ENCODE results near the gene EIF5AL1.
"Not testable (repeated sequence)": the region's sequence is repeated elsewhere in the genome, so short reads cannot be mapped to it uniquely, and the experiment has no call there.

Gene EIF5AL1

DNA sequence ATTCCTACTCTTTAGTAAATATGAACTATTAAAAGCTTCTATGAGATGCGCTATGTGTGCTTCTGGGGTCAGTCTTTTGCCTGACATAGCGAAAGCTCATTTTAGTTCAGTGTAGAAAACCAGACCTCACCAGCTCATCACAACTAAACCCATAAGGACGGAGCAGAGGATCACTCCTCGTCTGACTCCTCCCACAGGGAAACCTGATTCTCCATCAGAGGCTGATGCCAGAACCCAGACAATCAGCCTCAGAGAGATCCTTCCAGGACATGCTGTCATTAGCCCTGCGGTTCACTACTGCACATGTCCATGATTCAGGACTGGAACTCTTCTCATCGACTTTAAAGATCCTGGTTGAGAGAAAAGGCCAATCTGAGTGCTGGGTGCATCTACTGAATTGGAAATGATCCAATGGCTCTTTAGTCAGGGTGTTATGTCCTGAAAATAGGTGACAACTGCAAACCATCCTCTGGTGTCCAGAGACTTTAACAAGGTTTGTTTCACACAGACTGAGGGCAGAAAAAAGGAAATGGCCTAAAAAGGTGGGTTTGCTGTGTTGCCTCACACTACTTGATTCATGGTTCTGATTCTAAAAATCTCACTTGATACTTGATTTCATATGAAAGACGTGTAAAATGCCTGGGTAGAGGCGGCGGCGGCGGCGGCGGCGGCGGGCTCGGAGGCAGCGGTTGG, at the start of gene EIF5AL1:
Gene EIF5AL1, plus strand, starts transcription at position 643 of the 693 bp plus-strand sequence. CDS start 117 bp downstream, outside the sequence.
- H3K27ac ChIP-seq (ENCODE audit: low read depth in 2 of 2, low read length in 2 of 2); H3K27me3 ChIP-seq (ENCODE audit: control insufficient read depth in 2 of 2, insufficient read depth in 2 of 2, low read length in 2 of 2); H3K4me1 ChIP-seq (ENCODE audit: control insufficient read depth in 2 of 2, insufficient read depth in 2 of 2, low read length in 2 of 2); H3K36me3 ChIP-seq (ENCODE audit: control insufficient read depth in 2 of 2, insufficient read depth in 2 of 2, low read length in 2 of 2); H3K9ac ChIP-seq (ENCODE audit: low read depth in 1 of 2, low read length in 2 of 2); H3K9me3 ChIP-seq (ENCODE audit: control insufficient read depth in 2 of 2, low read length in 2 of 2); H3K4me3 ChIP-seq (ENCODE audit: low read length in 2 of 2): not testable (repeated sequence)

DNA sequence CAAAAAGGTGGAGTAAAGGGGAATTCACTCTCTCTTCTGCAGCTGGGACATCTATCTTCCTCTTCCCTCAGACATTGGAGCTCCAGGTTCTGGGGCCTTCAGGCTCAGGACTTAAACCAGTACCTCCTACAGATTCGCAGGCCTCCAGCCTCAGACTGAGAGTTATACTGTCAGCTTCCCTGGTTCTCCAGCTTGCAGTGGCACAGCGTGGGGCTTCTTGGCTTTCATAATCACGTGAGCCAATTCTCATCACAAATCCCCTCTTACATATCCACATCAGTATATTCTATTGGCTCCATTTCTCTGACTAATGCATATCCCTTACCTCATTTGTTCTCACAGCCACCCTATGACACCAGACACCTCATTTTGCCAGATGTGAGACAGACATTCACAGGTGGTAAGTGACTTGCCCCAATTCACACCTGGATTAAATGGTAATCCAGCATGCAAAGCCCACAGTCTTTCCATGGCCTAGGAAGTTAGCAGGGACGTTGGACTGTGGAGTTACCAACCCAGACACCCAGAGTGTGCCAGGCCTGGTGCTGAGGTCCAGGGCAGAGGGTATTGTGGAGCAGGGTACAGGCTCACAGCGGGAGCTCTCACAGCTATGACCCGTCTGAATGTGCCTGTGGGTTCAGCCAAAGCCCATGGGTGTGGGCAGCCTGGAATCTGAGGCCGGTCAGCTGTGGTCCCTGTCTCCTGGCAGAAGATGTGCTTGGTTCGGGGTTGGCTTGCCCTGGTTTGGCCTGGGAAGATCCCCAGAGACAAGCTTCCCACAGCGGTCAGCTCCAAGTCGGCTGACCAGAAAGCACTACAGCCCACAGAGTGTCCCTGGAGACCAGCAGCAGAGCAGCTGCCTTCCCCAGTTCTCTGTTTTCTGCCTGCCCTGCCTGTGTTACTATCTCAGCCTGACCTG, 48.5 kb upstream of the EIF5AL1 start:
- Histone ChIP-seq H3K27ac (ENCODE audit: low read depth in 2 of 2, low read length in 2 of 2) (no peak overlapping the region), H3K9ac (ENCODE audit: low read depth in 1 of 2, low read length in 2 of 2) (no peak overlapping the region)

DNA sequence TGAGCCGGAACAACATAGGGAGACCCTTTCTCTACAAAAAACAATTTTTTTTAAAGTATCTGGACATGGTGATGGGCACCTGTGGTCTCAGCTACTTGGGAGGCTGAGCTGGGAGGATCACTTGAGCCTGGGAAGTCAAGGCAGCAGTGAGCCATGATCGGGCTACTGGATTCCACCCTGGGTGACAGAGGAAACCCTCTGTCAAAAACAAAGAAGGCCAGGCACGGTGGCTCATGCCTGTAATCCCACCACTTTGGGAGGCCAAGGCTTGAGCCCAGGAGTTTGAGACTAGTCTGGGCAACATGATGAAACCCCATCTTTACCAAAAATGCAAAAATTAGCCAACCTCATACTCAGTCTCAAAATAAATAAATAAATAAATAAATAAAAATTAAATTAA, 47.0 kb upstream of the EIF5AL1 start:
- Histone ChIP-seq H3K27ac (ENCODE audit: low read depth in 2 of 2, low read length in 2 of 2) (no peak overlapping the region), H3K4me1 (ENCODE audit: control insufficient read depth in 2 of 2, insufficient read depth in 2 of 2, low read length in 2 of 2) (no peaks in the 10 kb centered on the region), H3K9me3 (ENCODE audit: control insufficient read depth in 2 of 2, low read length in 2 of 2) (no peaks in the 10 kb centered on the region), H3K27me3 (ENCODE audit: control insufficient read depth in 2 of 2, insufficient read depth in 2 of 2, low read length in 2 of 2) (no peaks in the 10 kb centered on the region), H3K4me3 (ENCODE audit: low read length in 2 of 2) (no peak overlapping the region), H3K9ac (ENCODE audit: low read depth in 1 of 2, low read length in 2 of 2) (no peak overlapping the region), H3K36me3 (ENCODE audit: control insufficient read depth in 2 of 2, insufficient read depth in 2 of 2, low read length in 2 of 2) (no peaks in the 10 kb centered on the region)

More for the DNA sequence above, 48.5 kb upstream of the EIF5AL1 start:
- H3K4me1 ChIP-seq (ENCODE audit: control insufficient read depth in 2 of 2, insufficient read depth in 2 of 2, low read length in 2 of 2), result no peaks in the 10 kb centered on the region
- no peaks in the 10 kb centered on the region for H3K9me3 ChIP-seq (ENCODE audit: control insufficient read depth in 2 of 2, low read length in 2 of 2)
- H3K4me3 ChIP-seq (ENCODE audit: low read length in 2 of 2), result no peak overlapping the region
- no peaks in the 10 kb centered on the region for H3K27me3 ChIP-seq (ENCODE audit: control insufficient read depth in 2 of 2, insufficient read depth in 2 of 2, low read length in 2 of 2)
- no peaks in the 10 kb centered on the region for H3K36me3 ChIP-seq (ENCODE audit: control insufficient read depth in 2 of 2, insufficient read depth in 2 of 2, low read length in 2 of 2)

DNA sequence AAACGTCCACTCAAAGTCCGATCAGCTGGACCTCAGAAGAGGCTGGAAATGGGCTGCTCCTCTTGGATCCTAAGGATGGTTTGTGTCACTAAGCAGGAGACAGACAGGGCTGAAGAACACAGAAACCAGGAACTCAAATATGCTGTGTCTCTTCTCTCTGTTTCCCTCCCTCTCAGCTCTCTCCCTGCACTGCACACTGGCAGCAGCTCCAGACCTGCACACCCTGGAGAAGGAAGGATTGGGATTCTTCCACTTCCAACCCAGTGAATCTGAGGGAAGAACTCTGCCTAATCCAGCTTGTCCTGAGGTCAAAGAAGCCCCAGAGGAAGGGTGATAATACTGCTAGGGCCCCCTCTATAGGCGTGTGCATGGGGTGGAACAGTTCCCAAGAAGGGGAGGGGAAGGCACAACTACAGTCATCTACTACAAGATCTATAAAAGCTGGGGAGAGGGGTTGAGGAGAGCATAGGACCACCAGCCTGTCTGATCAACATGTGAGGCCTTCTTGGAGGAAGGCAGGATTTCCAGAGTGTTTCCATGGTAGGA, 44.2 kb upstream of the EIF5AL1 start:
- Histone ChIP-seq H3K27me3 (ENCODE audit: control insufficient read depth in 2 of 2, insufficient read depth in 2 of 2, low read length in 2 of 2) (no peaks in the 10 kb centered on the region), H3K4me1 (ENCODE audit: control insufficient read depth in 2 of 2, insufficient read depth in 2 of 2, low read length in 2 of 2) (no peaks in the 10 kb centered on the region), H3K9me3 (ENCODE audit: control insufficient read depth in 2 of 2, low read length in 2 of 2) (no peaks in the 10 kb centered on the region), H3K4me3 (ENCODE audit: low read length in 2 of 2) (no peak overlapping the region), H3K36me3 (ENCODE audit: control insufficient read depth in 2 of 2, insufficient read depth in 2 of 2, low read length in 2 of 2) (no peaks in the 10 kb centered on the region), H3K9ac (ENCODE audit: low read depth in 1 of 2, low read length in 2 of 2) (no peak overlapping the region), H3K27ac (ENCODE audit: low read depth in 2 of 2, low read length in 2 of 2) (peak overlapping the region; percentile 25 to 43)

DNA sequence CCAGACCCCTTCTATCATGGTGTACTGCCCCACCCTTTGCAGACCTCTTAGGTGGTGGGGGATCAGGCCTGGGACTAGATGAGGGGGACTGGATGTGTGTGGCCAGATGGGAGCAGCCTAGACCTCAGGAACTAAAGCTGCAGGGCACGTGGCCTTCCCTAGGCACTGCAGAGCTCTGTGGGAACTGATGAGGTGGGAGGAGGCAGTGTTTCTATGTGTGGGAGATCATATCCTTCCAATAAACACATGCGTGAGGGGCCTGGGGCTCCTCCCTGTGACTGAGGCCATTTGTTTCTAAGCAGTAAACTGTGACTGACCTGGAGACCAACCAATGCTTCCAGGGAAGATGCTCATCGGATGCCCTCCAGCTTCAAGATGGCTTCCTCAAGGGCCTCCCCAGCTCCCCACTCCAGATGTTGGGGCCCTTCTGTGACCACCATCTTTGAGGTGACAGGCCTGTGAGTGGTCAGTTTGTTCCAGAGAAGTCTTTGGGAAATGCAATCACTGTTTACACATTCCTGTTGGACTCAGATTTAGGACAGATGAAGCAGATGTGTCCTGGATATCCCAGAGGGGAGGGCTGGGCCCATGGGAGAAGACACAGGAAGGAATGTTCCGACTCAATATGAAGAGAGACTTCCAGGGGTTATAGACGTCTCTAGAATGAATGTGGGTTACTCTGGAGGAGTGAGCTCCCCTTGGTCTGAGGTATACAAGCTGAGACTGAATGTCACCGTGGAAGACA, 43.3 kb upstream of the EIF5AL1 start:
- H3K4me1 ChIP-seq (ENCODE audit: control insufficient read depth in 2 of 2, insufficient read depth in 2 of 2, low read length in 2 of 2), result no peaks in the 10 kb centered on the region
- H3K9me3 ChIP-seq (ENCODE audit: control insufficient read depth in 2 of 2, low read length in 2 of 2), result no peaks in the 10 kb centered on the region
- H3K36me3 ChIP-seq (ENCODE audit: control insufficient read depth in 2 of 2, insufficient read depth in 2 of 2, low read length in 2 of 2), result no peaks in the 10 kb centered on the region
- no peak overlapping the region for H3K9ac ChIP-seq (ENCODE audit: low read depth in 1 of 2, low read length in 2 of 2)
- H3K27ac ChIP-seq (ENCODE audit: low read depth in 2 of 2, low read length in 2 of 2), result peak overlapping the region in 1 of 2 donors; percentile 25
- H3K4me3 ChIP-seq (ENCODE audit: low read length in 2 of 2), result no peak overlapping the region
- H3K27me3 ChIP-seq (ENCODE audit: control insufficient read depth in 2 of 2, insufficient read depth in 2 of 2, low read length in 2 of 2), result no peaks in the 10 kb centered on the region

DNA sequence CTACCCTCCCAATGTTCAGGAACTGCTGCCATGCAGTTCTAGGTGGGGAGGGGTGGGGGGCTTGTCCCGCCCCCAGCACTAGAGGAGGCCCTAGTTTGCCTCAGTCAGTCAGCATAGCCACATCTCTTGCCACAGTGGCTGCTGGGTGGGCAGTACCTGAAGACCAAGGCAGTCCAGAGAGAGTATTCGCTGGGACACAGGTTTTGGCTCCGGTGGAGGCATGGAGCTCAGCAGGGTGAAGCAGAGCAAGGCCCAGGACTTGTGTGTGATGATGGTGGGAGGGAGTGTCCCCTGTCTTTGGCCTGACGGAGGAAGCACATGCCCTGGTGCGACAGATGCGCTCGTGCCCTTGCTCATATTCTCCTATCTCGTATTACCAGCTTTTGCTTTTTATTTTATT, 42.2 kb upstream of the EIF5AL1 start:
- H3K4me3 ChIP-seq (ENCODE audit: low read length in 2 of 2), result no peak overlapping the region

DNA sequence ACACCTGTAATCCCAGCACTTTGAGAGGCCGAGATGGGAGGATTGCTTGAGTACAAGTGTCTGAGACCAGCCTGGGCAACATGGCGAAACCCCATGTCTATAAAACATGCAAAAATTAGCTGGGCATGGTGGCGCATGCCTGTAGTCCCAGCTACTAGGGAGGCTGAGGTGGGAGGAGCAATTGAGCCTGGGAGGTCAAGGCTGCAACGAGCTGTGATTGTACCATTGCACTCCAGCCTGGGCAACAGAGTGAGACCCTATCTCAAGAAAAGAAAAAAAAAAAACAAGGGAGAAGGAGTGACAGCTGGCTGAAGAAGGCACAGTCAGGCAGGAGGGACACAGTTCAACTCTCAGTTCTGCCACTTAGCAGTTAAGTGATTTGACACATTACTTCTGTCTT, 40.6 kb upstream of the EIF5AL1 start:
- Histone ChIP-seq H3K36me3 (ENCODE audit: control insufficient read depth in 2 of 2, insufficient read depth in 2 of 2, low read length in 2 of 2) (no peaks in the 10 kb centered on the region), H3K27me3 (ENCODE audit: control insufficient read depth in 2 of 2, insufficient read depth in 2 of 2, low read length in 2 of 2) (no peaks in the 10 kb centered on the region), H3K9me3 (ENCODE audit: control insufficient read depth in 2 of 2, low read length in 2 of 2) (no peaks in the 10 kb centered on the region), H3K4me1 (ENCODE audit: control insufficient read depth in 2 of 2, insufficient read depth in 2 of 2, low read length in 2 of 2) (no peaks in the 10 kb centered on the region), H3K9ac (ENCODE audit: low read depth in 1 of 2, low read length in 2 of 2) (no peak overlapping the region), H3K27ac (ENCODE audit: low read depth in 2 of 2, low read length in 2 of 2) (no peak overlapping the region), H3K4me3 (ENCODE audit: low read length in 2 of 2) (no peak overlapping the region)

More for the DNA sequence above, 42.2 kb upstream of the EIF5AL1 start:
- no peaks in the 10 kb centered on the region for H3K4me1 ChIP-seq (ENCODE audit: control insufficient read depth in 2 of 2, insufficient read depth in 2 of 2, low read length in 2 of 2)
- no peaks in the 10 kb centered on the region for H3K9me3 ChIP-seq (ENCODE audit: control insufficient read depth in 2 of 2, low read length in 2 of 2)
- no peaks in the 10 kb centered on the region for H3K36me3 ChIP-seq (ENCODE audit: control insufficient read depth in 2 of 2, insufficient read depth in 2 of 2, low read length in 2 of 2)
- no peak overlapping the region for H3K27ac ChIP-seq (ENCODE audit: low read depth in 2 of 2, low read length in 2 of 2)
- no peak overlapping the region for H3K9ac ChIP-seq (ENCODE audit: low read depth in 1 of 2, low read length in 2 of 2)
- H3K27me3 ChIP-seq (ENCODE audit: control insufficient read depth in 2 of 2, insufficient read depth in 2 of 2, low read length in 2 of 2), result no peaks in the 10 kb centered on the region

DNA sequence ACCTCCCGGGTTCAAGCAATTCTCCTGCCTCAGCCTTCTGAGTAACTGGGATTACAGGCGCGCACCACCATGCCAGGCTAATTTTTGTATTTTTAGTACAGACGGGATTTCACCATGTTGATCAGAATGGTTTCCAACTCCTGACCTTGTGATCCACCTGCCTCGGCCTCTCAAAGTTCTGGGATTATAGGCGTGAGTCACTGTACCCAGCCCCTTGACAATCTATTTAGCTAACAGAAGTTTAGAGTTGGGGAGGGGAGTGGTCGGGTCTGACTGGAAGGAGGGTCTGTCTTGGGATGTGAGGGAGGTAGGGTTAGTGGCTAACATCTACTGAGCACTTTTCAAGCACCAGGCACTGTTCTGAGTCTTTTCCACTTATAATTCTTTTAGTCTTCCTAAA, 39.9 kb upstream of the EIF5AL1 start:
- no peak overlapping the region for H3K27ac ChIP-seq (ENCODE audit: low read depth in 2 of 2, low read length in 2 of 2)
- no peak overlapping the region for H3K9ac ChIP-seq (ENCODE audit: low read depth in 1 of 2, low read length in 2 of 2)
- no peaks in the 10 kb centered on the region for H3K4me1 ChIP-seq (ENCODE audit: control insufficient read depth in 2 of 2, insufficient read depth in 2 of 2, low read length in 2 of 2)
- no peaks in the 10 kb centered on the region for H3K36me3 ChIP-seq (ENCODE audit: control insufficient read depth in 2 of 2, insufficient read depth in 2 of 2, low read length in 2 of 2)
- no peaks in the 10 kb centered on the region for H3K27me3 ChIP-seq (ENCODE audit: control insufficient read depth in 2 of 2, insufficient read depth in 2 of 2, low read length in 2 of 2)
- no peaks in the 10 kb centered on the region for H3K9me3 ChIP-seq (ENCODE audit: control insufficient read depth in 2 of 2, low read length in 2 of 2)
- no peak overlapping the region for H3K4me3 ChIP-seq (ENCODE audit: low read length in 2 of 2)

DNA sequence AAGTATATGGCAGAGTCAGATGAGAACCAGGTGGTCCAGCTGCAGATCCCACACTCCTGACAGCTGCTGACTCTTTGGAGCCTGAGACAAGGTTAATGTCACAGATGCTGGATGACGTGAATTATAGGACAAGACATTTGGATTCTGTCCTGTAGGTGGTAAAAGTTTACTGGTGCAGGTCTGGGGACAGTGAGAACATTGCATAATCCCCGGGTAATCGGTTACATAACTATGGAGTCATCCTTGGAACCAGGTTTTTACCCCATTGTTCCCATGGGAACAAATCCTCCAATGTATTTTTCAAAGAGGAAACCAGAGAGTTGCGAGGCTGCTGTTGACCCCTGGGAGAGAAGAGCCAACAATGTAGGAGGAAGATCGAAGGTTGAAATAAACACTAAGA, 39.4 kb upstream of the EIF5AL1 start:
- Histone ChIP-seq H3K27ac (ENCODE audit: low read depth in 2 of 2, low read length in 2 of 2) (no peak overlapping the region), H3K9me3 (ENCODE audit: control insufficient read depth in 2 of 2, low read length in 2 of 2) (no peaks in the 10 kb centered on the region), H3K4me3 (ENCODE audit: low read length in 2 of 2) (no peak overlapping the region), H3K4me1 (ENCODE audit: control insufficient read depth in 2 of 2, insufficient read depth in 2 of 2, low read length in 2 of 2) (no peaks in the 10 kb centered on the region), H3K9ac (ENCODE audit: low read depth in 1 of 2, low read length in 2 of 2) (no peak overlapping the region), H3K27me3 (ENCODE audit: control insufficient read depth in 2 of 2, insufficient read depth in 2 of 2, low read length in 2 of 2) (no peaks in the 10 kb centered on the region), H3K36me3 (ENCODE audit: control insufficient read depth in 2 of 2, insufficient read depth in 2 of 2, low read length in 2 of 2) (no peaks in the 10 kb centered on the region)

All from mucosa of rectum (tissue), 2 donors.